IPS DF 4.7 (cell line): ENCODE results near the gene SLK.

ENCODE experiments used
- DNase-seq: peaks from one replicate; pipeline ENCODE4 v3.0.0-alpha.2; 2013; ENCODE audit warnings: low spot score; ENCODE audit errors: extremely low read depth

The SLK gene

GRCh38 chr10:104052431-104052830 lies 85.5 kb downstream of the SLK start:
- DNase-seq: no peak

- DNase-seq: no peak
Measured at GRCh38 chr10:104053201-104053600, 86.3 kb downstream of the SLK start.

DNA sequence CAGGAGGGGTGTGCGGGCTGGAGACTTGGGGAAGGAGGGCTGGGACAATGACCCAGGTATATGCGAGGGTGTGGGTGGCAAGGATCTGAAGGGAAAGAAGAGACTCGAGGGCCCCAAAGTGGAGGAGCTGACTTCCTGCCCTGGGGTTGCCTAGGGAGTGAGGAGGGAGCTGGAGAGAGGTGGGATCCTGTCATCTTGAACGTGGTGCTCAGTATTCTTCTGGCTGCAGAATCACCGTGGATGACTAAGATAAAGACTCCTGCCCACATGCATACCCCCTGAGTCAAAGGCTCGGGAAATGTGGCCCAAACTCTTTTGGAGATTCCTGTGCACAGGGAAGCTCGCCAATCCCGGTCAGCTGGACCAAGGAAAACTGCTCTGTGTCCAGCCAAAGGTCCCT lies 87.5 kb downstream of the SLK start:
- no peak for DNase-seq

DNA sequence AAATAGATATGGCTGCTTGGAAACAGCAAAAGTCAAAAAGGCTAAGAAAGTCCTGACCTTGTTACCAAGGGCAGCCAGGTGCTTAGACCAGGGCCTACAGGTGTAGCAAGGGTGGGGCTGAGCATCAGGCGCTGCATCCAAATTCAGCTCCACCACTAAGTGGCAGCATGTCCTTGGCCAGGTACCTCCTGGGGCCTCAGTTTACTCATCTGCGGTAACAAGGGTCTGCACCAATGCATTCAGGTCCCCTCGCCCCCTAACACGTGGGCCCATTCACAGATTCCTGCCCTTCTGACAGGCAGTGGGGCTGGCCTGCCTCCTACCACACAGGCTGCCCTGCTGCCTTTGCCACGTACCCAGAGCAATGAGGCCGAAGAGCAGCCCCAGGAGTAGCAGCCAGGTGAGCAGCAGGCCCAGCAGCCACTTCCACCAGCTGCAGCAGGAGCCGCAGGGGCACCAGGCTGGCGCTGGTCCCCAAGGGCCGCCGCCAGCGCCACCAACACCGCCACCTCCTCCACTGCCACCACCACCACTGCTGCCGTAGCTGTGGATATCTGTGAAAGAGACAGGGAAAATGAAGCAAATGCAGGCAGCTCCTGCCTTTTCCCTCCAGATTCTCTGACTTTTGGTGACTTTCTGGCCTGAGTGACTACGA lies 89.8 kb downstream of the SLK start:
- DNase-seq: no peak

- DNase-seq: no peak
Measured at GRCh38 chr10:104057717-104058116, 90.8 kb downstream of the SLK start.

DNA sequence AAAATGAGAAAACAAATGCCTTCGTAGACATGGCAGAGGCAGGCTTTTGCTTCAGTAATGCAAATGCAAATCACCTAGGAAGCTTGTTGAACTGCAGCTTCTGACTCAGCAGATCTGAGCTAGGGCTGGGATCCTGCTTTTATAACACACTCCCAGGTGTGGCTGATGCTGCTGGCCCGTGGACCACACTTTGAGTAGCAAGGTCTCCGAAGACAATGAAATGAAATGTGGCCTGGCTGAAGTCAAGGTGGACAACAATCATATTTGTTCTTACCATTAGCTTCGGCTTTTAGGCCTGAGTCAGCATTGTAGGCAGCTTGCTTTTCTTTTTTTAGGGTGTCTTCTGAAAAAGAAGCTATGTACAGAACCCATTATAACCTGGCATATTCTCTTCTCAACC lies 92.4 kb downstream of the SLK start:
- DNase-seq: no peak

DNA sequence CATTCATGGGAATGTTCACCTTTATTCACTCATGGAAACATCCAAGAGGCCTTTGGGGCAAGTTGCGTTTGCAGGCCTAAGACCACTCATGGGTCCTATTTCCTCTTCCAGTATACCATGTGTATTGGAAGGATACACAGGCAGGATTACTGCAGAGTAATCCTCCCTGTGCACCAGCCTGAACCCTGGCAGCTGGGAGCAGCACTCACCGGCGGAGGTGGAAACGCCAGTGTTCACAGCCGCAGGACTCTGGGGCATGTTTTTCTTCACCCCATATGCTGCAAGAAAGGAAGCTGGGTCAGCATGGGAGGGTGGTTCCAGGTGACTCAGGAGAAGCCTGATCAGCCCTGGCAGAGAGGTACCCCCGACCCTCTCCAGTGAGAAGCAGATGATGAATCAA lies 94.3 kb downstream of the SLK start:
- DNase-seq: no peak

- no peak for DNase-seq
Measured at GRCh38 chr10:104065748-104066147, 98.8 kb downstream of the SLK start.

- DNase-seq: no peak
Measured at GRCh38 chr10:104066945-104067344, 100.0 kb downstream of the SLK start.

GRCh38 chr10:104067525-104067924 lies 100.6 kb downstream of the SLK start:
- DNase-seq: no peak

GRCh38 chr10:104069613-104070012 lies 102.7 kb downstream of the SLK start:
- DNase-seq: no peak

DNA sequence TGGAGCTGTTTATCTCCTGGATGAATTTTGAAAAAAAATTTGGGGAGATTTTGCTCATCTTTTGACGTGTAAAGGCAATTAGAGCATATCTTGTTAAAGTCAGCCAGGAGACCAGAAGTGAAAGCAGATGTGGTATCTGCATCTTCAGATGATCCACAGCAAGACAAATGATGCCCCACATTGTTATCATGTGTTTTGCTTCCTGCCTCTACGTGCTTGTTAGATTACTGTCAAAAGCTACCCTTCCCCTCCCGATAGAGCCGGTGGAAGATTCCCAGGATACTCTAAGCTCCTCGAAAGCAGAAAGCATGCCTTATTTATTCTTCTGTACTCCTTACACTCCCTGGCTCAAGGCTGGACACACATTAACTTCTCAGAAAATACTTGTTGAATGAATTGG lies 105.8 kb downstream of the SLK start:
- no peak for DNase-seq

- DNase-seq: no peak
Measured at GRCh38 chr10:104074505-104074904, 107.6 kb downstream of the SLK start.

- DNase-seq: no peak
Measured at GRCh38 chr10:104076743-104077160, 109.8 kb downstream of the SLK start.

- no peak for DNase-seq
Measured at GRCh38 chr10:104077247-104077646, 110.3 kb downstream of the SLK start.

DNA sequence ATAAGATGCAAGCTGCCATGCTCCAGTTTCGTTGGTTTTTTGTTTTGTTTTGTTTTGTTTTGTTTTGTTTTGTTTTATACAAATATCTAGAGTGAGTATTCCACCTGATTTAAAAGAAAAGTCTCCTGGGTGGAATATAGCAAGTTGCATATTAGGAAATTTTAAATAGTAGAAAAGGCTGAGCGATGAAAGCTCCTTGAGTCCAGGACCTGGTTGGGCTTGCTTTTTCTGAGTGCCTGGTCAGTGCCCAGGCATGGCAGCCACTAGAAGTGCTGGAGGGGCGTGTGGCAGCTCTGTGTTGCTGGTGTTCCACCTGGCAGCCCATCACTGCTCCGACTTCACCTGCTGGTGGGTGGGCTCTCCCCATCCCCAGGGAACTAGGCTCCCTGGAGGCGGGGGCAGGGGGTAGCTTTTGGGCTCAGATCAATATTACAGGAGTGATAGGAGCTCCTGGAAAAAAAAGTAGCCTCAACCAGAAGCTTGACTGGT lies 110.8 kb downstream of the SLK start:
- no peak for DNase-seq
